HCT116 (cell line): ENCODE data around the gene ACTL10. TPM values are rescaled to one million over a fixed set of nuclear protein-coding genes. Genes with fewer than 3 reads are reported as not detected.

Experiments
- ATAC-seq: fragments of 200-7000 bp; cut with Tn5 transposase; 2 replicates; pipeline ENCODE4 v1.9.1; 2020; ENCODE audit warnings: mild to moderate bottlenecking, moderate library complexity
- BruUV-seq: library from RNA; stranded (reverse); fragments of 400-500 nt; replicated peaks from 2 replicates; lab custom pipeline; 2021; lab: Mats Ljungman, UMichigan
- CTCF ChIA-PET: fragments of 300-600 bp; sonication (Branson Sonifier 250); formaldehyde crosslinking; loops from one replicate; lab custom pipeline; 2021; ENCODE audit warnings: antibody characterized with exemption; lab: Charles Lee
- POLR2A ChIA-PET: fragments of 300-600, 350-600 bp; sonication (Branson Sonifier 250); formaldehyde crosslinking; loops from one replicate; lab custom pipeline; 2021; ENCODE audit warnings: antibody characterized with exemption; lab: Charles Lee
- RAD21 ChIA-PET, 2 experiments: fragments of 300-600 bp; sonication (Branson Sonifier 250); formaldehyde crosslinking; loops; one replicate each; lab custom pipeline; 2023; ENCODE audit warnings: low total read pairs in 2 of 2; ENCODE audit not compliant: uncharacterized antibody in 2 of 2, unreplicated experiment in 2 of 2, low non-redundant PET in 1 of 2; lab: Charles Lee
- DNase-seq: peaks from one replicate; pipeline ENCODE4 v3.0.0-alpha.2; 2010; ENCODE audit warnings: low read depth, low spot score
- H2AFZ ChIP-seq: fragments of 200-600 bp; shearing (Covaris generic), sonication (generic); 2 replicates; pipeline ENCODE4 v1.6.1; 2017; ENCODE audit warnings: low read depth, mixed run types, mixed read lengths, antibody characterized with exemption, low read length; ENCODE audit not compliant: poor library complexity, severe bottlenecking
- H3K27ac ChIP-seq: 2 replicates; pipeline ENCODE4 v1.5.1; 2012; ENCODE audit warnings: low read depth, low read length
- H3K27me3 ChIP-seq: fragments of 200-600 bp; sonication (generic); 2 replicates; pipeline ENCODE4 v1.6.1; 2016; ENCODE audit warnings: mixed run types, low read length, mixed read lengths; ENCODE audit not compliant: insufficient read depth
- H3K36me3 ChIP-seq, 2 experiments: fragments of 200-500 bp in 1 of 2; fragments of 200-600 bp in 1 of 2; sonication (Bioruptor generic) in 1 of 2; sonication (generic) in 1 of 2; 2 replicates each; pipeline versions ENCODE4 v1.5.1 to v1.6.1; 2014 to 2016; ENCODE audit warnings: low read length in 2 of 2, inconsistent platforms in 1 of 2, mixed read lengths in 1 of 2, mixed run types in 1 of 2; ENCODE audit not compliant: insufficient read depth in 2 of 2, control insufficient read depth in 1 of 2
- H3K4me1 ChIP-seq, 2 experiments: fragments of 200-600 bp in 1 of 2; sonication (generic) in 1 of 2; 2 replicates each; pipeline versions ENCODE4 v1.5.1 to v1.6.1; 2012 to 2017; ENCODE audit warnings: low read length in 2 of 2, inconsistent platforms in 1 of 2, mild to moderate bottlenecking in 1 of 2, mixed read lengths in 1 of 2, mixed run types in 1 of 2, moderate library complexity in 1 of 2; ENCODE audit not compliant: insufficient read depth in 2 of 2, control insufficient read depth in 1 of 2
- H3K4me2 ChIP-seq: fragments of 200-600 bp; sonication (generic); 2 replicates; pipeline ENCODE4 v1.6.1; 2017; ENCODE audit warnings: mixed run types, low read length, mixed read lengths
- H3K4me3 ChIP-seq, 2 experiments: fragments of 200-600 bp in 1 of 2; sonication (generic) in 1 of 2; replicated peaks in 1 of 2; 2 replicates each; pipeline ENCODE4 v1.5.1; 2011 to 2016; ENCODE audit warnings: low read length in 2 of 2, control low read depth in 1 of 2, low read depth in 1 of 2, mild to moderate bottlenecking in 1 of 2, mixed read lengths in 1 of 2, mixed run types in 1 of 2
- H3K79me2 ChIP-seq: fragments of 200-600 bp; sonication (generic); 2 replicates; pipeline ENCODE4 v1.6.1; 2017; ENCODE audit warnings: mild to moderate bottlenecking, mixed run types, low read length, moderate library complexity, mixed read lengths; ENCODE audit not compliant: insufficient read depth
- H3K9ac ChIP-seq: fragments of 200-600 bp; sonication (generic); 2 replicates; pipeline ENCODE4 v1.6.1; 2016; ENCODE audit warnings: low read length, mixed read lengths
- H3K9me2 ChIP-seq: fragments of 200-600 bp; sonication (generic), shearing (Covaris generic); 2 replicates; pipeline ENCODE4 v1.6.1; 2017; ENCODE audit warnings: mixed run types, mild to moderate bottlenecking, moderate library complexity; ENCODE audit not compliant: insufficient read depth
- H3K9me3 ChIP-seq, 2 experiments: fragments of 200-500 bp in 1 of 2; fragments of 200-600 bp in 1 of 2; sonication (Bioruptor generic) in 1 of 2; sonication (generic) in 1 of 2; 2 replicates each; pipeline ENCODE4 v1.6.1; 2014 to 2017; ENCODE audit warnings: low read length in 2 of 2, mixed read lengths in 2 of 2, inconsistent platforms in 1 of 2, low read depth in 1 of 2, mild to moderate bottlenecking in 1 of 2, mixed run types in 1 of 2, moderate library complexity in 1 of 2; ENCODE audit not compliant: control insufficient read depth in 1 of 2, insufficient read depth in 1 of 2
- H4K20me1 ChIP-seq: fragments of 200-600 bp; sonication (generic), shearing (Covaris generic); 2 replicates; pipeline ENCODE4 v1.6.1; 2017; ENCODE audit warnings: mixed run types, mild to moderate bottlenecking, moderate library complexity; ENCODE audit not compliant: insufficient read depth
- CBX3 ChIP-seq: IDR thresholded peaks from 2 replicates; pipeline ENCODE4 v1.6.1; 2012; ENCODE audit warnings: low read depth
- CEBPB ChIP-seq: IDR thresholded peaks from 2 replicates; pipeline ENCODE4 v1.6.1; 2012; ENCODE audit warnings: low read depth
- EZH2phosphoT487 ChIP-seq: fragments of 200-600 bp; IDR thresholded peaks from 2 replicates; pipeline ENCODE4 v1.6.1; 2018; ENCODE audit warnings: antibody characterized with exemption, borderline replicate concordance
- FOSL1 ChIP-seq: IDR thresholded peaks from 2 replicates; pipeline ENCODE4 v1.6.1; 2012; ENCODE audit warnings: low read depth
- POLR2AphosphoS5 ChIP-seq: IDR thresholded peaks from 2 replicates; pipeline ENCODE4 v1.6.1; 2011; ENCODE audit warnings: mild to moderate bottlenecking, low read depth, low read length, moderate library complexity
- RAD21 ChIP-seq: IDR thresholded peaks from 2 replicates; pipeline ENCODE4 v1.6.1; 2012; ENCODE audit warnings: low read depth, mild to moderate bottlenecking
- SP1 ChIP-seq: IDR thresholded peaks from 2 replicates; pipeline ENCODE4 v1.6.1; 2012; ENCODE audit warnings: low read depth
- SRF ChIP-seq: IDR thresholded peaks from 2 replicates; pipeline ENCODE4 v1.6.1; 2012; ENCODE audit warnings: low read depth
- TCF7L2 ChIP-seq: IDR thresholded peaks from 2 replicates; pipeline ENCODE4 v1.7.0; 2011; ENCODE audit warnings: borderline replicate concordance, inconsistent platforms; ENCODE audit not compliant: insufficient read depth, insufficient read length; ENCODE audit errors: extremely low read depth
- ZNF274 ChIP-seq: fragments of 200-500 bp; sonication (Bioruptor generic); IDR thresholded peaks from 2 replicates; pipeline ENCODE4 v1.6.1; 2014; ENCODE audit warnings: mild to moderate bottlenecking, low read depth, low read length, inconsistent platforms
- intact Hi-C: fragments of 100-400 bp; cut with micrococcal nuclease; formaldehyde crosslinking; loops from 2 replicates; pipeline ENCODE4 v1.10.0; 2022
- total RNA-seq: library from RNA; stranded (reverse); gene quantifications from one replicate; pipeline ENCODE4 v1.2.1, GENCODE V29; 2021; ENCODE audit not compliant: unreplicated experiment
- TF ChIP-seq, protein P1 (sequence below): IDR thresholded peaks from 2 replicates; pipeline ENCODE4 v1.6.1; 2012; ENCODE audit warnings: low read depth
- TF ChIP-seq, protein P2 (sequence below), 3 experiments: fragments of 200-600 bp in 1 of 3; sonication (generic) in 1 of 3; IDR thresholded peaks in 2 of 3; conservative IDR thresholded peaks in 1 of 3; 2 replicates each; pipeline ENCODE4 v1.5.1; 2012 to 2017; ENCODE audit warnings: low read depth in 2 of 3, low read length in 2 of 3, antibody characterized with exemption in 1 of 3, borderline replicate concordance in 1 of 3, control low read depth in 1 of 3, mild to moderate bottlenecking in 1 of 3, mixed read lengths in 1 of 3, mixed run types in 1 of 3, moderate library complexity in 1 of 3; ENCODE audit not compliant: insufficient read depth in 1 of 3
- TF ChIP-seq, protein P3 (sequence below): IDR thresholded peaks from 2 replicates; pipeline ENCODE4 v1.6.1; 2012

ACTL10 gene
- total RNA-seq, 1 experiment from 2014 or later: 0.22 TPM

DNA sequence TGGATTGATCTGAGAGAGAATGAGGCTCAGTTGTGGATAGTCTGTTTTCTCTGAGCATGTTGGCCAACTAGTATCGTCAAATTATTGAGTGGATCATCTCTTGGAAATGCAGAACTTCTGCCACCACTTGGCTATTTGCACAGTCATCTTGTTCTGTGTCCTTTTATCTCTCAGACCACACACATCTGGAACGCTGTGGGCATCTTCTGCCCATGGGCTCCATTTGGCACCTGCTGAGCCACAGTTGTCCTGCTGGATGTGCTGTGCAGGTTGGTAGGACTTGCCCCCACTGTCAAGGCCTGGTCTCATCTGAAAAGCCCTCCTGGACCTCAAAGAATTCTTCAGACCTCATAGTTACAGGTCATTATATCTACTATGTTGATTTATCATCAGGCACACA lies 21.3 kb upstream of the ACTL10 start:
- Histone ChIP-seq H3K79me2 (no peaks in the 10 kb centered on the region), H3K4me2 (no peak overlapping the region), H3K9me3 (no peaks in the 10 kb centered on the region), H3K4me1 (no peaks in the 10 kb centered on the region), H3K36me3 (peaks cover 0 to 9% of the 10 kb centered on the region in 2 experiments; a peak in 2 of 4 replicates), H3K27ac (no peak overlapping the region), H3K4me3 (no peak overlapping the region), H2AFZ (no peak overlapping the region), H4K20me1 (no peaks in the 10 kb centered on the region), H3K9me2 (no peaks in the 10 kb centered on the region), H3K27me3 (no peaks in the 10 kb centered on the region), H3K9ac (no peak overlapping the region)
- BruUV-seq: no TSS peak
- TF ChIP-seq RAD21: no peak
- TF ChIP-seq, protein P1, sequence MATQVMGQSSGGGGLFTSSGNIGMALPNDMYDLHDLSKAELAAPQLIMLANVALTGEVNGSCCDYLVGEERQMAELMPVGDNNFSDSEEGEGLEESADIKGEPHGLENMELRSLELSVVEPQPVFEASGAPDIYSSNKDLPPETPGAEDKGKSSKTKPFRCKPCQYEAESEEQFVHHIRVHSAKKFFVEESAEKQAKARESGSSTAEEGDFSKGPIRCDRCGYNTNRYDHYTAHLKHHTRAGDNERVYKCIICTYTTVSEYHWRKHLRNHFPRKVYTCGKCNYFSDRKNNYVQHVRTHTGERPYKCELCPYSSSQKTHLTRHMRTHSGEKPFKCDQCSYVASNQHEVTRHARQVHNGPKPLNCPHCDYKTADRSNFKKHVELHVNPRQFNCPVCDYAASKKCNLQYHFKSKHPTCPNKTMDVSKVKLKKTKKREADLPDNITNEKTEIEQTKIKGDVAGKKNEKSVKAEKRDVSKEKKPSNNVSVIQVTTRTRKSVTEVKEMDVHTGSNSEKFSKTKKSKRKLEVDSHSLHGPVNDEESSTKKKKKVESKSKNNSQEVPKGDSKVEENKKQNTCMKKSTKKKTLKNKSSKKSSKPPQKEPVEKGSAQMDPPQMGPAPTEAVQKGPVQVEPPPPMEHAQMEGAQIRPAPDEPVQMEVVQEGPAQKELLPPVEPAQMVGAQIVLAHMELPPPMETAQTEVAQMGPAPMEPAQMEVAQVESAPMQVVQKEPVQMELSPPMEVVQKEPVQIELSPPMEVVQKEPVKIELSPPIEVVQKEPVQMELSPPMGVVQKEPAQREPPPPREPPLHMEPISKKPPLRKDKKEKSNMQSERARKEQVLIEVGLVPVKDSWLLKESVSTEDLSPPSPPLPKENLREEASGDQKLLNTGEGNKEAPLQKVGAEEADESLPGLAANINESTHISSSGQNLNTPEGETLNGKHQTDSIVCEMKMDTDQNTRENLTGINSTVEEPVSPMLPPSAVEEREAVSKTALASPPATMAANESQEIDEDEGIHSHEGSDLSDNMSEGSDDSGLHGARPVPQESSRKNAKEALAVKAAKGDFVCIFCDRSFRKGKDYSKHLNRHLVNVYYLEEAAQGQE: no peak
- no peak for TF ChIP-seq SP1
- TF ChIP-seq POLR2AphosphoS5: no peak
- no peak for TF ChIP-seq CEBPB
- TF ChIP-seq SRF: no peak
- TF ChIP-seq TCF7L2: no peak
- TF ChIP-seq, protein P2, sequence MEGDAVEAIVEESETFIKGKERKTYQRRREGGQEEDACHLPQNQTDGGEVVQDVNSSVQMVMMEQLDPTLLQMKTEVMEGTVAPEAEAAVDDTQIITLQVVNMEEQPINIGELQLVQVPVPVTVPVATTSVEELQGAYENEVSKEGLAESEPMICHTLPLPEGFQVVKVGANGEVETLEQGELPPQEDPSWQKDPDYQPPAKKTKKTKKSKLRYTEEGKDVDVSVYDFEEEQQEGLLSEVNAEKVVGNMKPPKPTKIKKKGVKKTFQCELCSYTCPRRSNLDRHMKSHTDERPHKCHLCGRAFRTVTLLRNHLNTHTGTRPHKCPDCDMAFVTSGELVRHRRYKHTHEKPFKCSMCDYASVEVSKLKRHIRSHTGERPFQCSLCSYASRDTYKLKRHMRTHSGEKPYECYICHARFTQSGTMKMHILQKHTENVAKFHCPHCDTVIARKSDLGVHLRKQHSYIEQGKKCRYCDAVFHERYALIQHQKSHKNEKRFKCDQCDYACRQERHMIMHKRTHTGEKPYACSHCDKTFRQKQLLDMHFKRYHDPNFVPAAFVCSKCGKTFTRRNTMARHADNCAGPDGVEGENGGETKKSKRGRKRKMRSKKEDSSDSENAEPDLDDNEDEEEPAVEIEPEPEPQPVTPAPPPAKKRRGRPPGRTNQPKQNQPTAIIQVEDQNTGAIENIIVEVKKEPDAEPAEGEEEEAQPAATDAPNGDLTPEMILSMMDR (IDR thresholded peaks at IDR 0.05 in 2 of 3, conservative IDR thresholded peaks at IDR 0.05 in 1 of 3; ENCODE audit: borderline replicate concordance in 1 of 3, insufficient read depth in 1 of 3, low read depth in 2 of 3, low read length in 2 of 3): no peak
- TF ChIP-seq EZH2phosphoT487: no peak
- no peak for TF ChIP-seq CBX3
- no peak for TF ChIP-seq FOSL1
- TF ChIP-seq, protein P3, sequence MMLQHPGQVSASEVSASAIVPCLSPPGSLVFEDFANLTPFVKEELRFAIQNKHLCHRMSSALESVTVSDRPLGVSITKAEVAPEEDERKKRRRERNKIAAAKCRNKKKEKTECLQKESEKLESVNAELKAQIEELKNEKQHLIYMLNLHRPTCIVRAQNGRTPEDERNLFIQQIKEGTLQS: no peak
- no peak for TF ChIP-seq ZNF274
- ChIA-PET POLR2A (no interaction called here), CTCF (no interaction called here), RAD21 (no interaction called here)
- DNase-seq (no peak), ATAC-seq (no peak)
- intact Hi-C loops: no loop called here
